HG02970 (cell line): Measurements from ENCODE around the gene GALE.
"Not testable (repeated sequence)": the region's sequence is repeated elsewhere in the genome, so short reads cannot be mapped to it uniquely, and the experiment has no call there.

Experiments
- ATAC-seq: cut with Tn5 transposase; IDR thresholded peaks from one replicate; pipeline ENCODE4 v1.9.1; 2021; ENCODE audit warnings: mild to moderate bottlenecking, moderate library complexity, moderate number of reproducible peaks; ENCODE audit not compliant: unreplicated experiment, low FRiP score

Gene GALE

DNA sequence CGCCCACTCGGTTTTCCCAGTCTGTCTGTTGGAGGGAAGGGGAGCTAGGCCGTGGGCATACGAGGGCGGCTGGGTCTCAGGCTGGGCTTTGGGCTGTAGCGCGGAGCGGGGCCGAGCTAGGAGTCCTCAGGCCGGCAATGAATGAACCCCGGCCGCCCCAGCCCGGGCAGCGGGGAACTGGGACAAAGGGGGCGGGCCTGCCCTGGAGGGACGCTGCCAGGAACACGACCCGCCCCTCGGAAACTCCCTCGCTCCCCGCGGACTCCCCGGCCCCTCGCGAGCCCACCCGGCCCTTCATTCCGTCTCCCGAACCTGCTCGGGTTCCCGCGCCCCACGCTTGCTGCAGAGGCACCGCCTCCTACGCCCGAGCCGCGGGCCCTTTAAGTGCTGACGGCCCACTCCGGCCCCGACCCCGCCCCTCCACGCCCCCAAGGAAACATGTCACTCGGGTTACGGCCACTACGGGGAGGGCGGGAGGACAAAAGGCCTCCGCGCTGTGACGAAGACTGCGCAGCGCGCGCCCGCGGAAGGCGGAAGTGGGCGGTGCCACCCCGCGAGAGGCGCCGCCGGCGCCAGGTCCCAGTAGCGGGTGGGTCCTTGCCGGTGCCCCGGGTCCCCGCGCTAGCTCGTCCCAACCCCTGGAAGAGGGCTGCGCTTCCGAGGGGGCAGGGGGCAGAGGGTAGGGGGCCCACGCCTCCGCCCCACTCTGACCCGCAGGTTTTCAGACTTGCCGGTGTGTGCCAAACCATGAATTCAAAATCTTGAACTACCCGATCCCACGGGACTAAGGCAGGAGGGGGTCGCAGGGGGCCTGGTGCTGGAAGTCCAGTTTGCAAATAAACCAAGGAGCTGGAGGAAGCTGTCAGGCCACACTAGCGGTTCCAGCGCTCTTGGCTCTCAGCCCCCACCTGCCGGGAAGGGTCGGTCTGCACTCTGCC lies at the start of gene GALE:
GALE (minus strand) TSS at position 355 of the 938 bp plus-strand sequence. CDS start 1,747 bp downstream, outside the sequence.
- peak; percentile 75 for ATAC-seq

DNA sequence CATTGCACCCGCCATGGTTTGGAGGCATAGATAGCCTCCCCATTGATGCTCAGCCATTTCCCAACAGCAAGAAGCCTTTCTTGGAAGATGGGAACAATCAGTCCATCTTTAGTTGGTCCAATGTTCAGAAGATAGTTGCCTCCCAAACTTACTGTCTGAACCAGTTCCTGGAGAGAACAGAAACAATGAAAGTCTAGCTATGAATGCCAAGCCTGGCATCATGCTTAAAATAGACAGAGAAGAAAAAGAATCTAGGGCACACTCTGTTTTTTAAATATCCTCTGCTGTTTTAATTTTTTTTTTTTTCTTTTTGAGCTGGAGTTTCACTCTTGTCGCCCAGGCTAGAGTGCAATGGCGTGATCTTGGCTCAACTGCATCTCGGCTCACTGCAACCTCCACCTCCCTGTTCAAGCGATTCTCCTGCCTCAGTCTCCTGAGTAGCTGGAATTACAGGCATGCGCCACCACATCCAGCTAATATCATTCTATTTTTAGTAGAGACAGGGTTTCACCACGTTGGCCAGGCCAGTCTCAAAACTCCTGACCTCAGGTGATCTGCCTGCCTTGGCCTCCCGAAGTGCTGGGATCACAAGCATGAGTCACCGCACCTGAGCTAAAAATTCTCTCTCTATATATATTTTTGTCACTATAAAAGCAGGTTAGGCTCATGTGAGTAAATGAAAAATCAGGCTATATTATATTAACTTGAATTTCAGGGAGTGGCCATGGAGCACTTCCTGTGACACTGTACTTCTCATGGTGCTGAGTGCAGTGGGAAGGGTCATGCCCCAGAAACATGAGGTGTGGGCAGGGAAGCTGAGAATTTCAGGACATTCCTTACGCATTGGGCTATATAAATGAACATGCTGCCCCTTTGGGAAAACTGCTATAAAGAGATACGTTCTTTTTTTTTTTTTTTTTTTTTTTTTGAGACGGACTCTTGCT lies 48.4 kb upstream of the GALE start:
- ATAC-seq: no peak

DNA sequence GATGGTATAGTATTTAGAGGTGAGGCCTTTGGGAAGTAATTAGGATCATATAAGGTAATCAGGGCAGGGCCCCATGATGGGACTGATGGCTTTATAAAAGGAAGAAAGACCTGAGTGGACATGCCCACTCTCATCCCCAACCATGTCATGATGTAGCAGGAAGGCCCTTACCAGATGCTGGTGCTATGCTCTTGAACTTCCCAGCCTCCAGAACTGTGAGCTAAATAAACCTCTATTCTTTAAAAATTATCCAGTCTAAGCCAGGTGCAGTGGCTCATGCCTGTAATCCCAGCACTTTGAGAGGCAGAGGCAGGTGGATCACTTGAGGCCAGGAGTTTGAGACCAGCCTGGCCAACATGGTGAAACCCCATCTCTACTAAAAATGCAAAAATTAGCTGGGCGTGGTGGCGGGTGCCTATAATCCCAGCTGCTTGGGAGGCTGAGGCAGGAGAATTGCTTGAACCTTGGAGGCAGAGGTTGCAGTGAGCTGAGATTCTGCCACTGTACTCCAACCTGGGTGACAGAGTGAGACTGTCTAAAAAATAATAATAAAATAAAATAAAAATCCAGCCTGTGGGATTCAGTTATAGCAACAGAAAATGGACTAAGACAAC lies 47.0 kb upstream of the GALE start:
- ATAC-seq: not testable (repeated sequence)

DNA sequence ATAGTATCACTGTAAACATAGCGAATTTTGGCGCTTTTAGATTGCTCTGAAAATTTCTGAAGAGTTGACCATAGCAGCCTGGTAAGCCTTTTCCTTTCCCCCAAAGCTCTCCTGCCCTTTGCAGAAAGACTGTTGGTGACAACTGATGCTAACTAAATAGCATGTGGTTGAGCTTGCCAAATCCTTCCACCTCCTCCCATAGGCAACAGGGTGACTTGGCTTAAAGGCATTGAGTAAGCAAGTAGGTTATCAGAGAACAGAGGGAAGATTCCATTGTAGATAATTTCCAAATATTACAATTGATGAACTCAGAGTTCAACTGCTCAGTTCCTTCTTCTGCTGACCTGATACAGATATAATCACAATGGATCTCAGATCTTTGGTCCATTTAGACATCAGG lies 44.6 kb upstream of the GALE start:
- ATAC-seq: no peak

DNA sequence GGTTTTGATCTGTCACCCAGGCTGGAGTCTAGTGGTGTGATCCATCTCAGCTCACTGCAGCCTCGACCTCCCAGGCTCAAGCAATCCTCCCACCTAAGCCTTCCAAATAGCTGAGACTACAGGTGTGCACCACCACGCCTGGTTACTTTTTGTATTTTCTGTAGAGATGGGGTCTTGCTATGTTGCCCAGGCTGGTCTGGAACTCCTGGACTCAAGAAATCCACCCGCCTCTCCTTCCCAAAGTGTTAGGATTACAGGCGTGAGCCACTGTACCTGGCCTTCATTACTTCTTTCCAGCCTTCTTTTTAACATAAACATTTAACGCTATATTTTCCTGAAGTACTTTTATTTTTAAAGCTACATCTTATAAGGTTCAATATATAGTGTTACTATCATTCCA lies 43.1 kb upstream of the GALE start:
- no peak for ATAC-seq

DNA sequence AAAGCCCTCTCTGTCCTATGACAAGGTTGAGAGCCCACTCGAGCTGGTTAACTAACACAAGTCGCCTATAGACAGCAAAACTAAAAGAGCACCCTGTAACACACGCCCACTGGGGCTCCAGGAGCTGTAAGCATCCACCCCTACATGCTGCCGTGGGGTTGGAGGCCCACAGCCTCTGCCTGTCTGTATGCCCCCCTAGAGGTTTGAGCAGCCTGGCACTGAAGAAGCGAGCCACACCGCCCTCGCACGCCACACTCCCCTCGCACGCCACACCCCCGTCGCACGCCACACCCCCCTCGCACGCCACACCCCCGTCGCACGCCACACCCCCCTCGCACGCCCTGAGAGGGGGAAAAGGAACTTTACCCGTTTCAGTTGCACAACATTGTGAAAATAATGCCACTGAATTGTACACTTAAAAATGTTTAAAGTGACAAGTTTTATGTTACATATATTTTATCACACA lies 37.9 kb upstream of the GALE start:
- no peak for ATAC-seq

DNA sequence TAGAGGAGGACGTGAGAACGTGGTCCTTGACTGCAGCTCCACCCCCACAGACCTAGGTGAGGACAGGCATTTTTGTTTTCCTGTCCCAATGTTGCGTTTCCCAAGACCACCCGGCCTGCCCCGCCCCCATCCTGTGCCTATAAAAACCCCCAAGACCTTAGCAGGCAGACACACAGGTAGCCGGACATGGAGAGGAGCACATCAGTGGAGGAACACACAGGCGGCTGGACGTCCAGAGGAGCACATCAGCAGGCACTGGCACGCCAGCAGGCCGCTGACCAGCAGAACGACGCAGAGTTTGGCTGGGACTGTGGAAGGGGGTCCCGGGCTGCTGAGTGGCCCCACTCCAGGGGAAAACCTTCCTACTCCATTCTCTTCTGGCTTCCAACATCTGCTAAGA lies 37.4 kb upstream of the GALE start:
- ATAC-seq: no peak

DNA sequence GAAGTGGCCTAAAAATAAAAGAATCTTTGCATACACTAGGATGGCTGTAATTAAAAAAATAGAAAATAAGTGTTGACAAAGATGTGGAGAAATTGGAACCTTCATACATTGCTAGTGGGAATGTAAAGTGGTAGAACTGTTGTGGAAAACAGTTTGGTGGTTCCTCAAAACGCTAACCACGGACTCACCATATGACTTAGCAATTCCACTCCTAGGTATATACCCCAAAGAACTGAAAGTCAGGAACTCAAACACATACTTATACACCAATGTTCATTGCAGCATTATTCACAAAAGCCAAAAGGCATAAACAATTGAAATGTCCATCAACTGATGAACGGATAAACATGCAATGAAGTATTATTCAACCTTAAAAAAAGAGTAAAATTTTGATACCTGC lies 35.5 kb upstream of the GALE start:
- ATAC-seq: no peak

DNA sequence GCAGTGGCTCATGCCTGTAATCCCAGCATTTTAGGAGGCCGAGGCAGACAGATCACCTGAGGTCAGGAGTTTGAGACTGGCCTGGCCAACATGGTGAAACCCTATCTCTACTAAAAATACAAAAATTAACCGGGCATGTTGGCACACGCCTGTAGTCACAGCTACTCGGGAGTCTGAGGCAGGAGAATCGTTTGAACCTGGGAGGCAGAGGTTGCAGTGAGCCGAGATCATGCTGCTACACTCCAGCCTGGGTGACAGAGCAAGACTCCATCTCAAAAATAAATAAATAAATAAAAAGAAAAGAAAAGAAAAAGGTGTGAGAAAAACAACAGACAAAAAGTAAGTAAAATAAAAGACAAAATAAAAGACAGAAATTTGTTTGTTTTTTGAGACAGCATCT lies 33.6 kb upstream of the GALE start:
- ATAC-seq: not testable (repeated sequence)

DNA sequence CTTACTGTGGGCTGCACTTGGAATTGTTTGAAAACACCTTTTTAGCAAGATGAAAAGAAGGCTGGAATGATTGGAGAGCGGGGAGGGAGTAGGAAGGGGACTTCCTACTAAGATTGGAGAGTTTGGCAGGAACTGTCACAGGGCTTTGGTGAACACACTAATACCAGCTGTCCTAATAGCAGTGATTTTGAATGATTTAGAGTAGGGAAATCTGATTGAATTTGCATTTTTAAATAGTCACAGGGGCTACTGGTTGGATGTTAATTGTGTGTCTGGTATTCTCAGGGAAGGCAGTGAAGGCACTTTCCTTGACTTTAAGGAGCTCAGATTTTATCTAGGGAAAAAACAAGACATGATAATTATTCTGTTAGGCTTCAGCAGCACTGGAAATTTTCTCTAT lies 27.2 kb upstream of the GALE start:
- ATAC-seq: no peak

DNA sequence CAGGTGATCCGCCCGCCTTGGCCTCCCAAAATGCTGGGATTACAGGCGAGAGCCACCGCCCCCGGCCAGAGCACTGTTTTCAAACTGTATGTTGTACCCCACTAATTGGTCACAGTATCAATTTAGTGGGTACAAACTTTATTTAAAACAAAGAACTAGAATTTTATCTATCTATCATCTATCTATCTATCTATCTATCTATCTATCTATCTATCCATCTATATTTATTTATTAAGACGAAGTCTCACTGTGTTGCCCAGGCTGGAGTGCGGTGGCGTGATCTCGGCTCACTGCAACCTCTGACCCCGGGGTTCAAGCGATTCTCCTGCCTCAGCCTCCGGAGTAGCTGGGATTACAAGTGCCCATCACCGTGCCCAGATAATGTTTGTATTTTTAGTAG lies 26.0 kb upstream of the GALE start:
- ATAC-seq: not testable (repeated sequence)

DNA sequence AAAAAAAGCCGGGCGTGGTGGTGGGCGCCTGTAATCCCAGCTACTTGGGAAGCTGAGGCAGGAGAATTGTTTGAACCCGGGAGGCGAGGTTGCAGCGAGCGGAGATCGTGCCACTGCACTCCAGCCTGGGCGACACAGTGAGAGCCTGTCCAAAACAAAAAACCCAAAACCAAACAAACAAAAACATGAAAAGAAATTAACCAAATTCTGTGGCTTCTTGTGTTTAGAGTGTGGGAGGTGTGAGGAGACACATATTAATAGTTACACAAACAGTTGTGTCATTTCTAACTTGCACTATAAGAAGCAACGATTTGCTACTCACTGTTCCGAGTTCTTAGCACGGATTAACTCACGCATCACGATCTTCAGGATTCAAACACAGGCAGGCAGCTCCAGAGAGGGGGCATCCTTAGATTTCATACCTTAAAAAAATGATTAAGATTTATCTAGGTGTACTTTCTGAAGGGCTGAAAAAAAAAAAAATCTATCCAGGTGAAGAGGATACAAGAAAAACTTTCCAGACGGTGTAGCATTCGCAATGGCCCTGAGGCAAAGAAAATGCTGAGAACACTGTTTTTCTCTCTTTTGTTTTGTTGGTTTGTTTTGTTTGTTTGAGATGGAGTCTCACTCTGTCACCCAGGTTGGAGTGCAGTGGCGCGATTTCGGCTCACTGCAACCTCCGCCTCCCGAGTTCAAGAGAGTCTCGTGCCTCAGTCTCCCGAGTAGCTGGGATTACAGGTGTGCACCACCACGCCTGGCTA lies 25.4 kb upstream of the GALE start:
- no peak for ATAC-seq

DNA sequence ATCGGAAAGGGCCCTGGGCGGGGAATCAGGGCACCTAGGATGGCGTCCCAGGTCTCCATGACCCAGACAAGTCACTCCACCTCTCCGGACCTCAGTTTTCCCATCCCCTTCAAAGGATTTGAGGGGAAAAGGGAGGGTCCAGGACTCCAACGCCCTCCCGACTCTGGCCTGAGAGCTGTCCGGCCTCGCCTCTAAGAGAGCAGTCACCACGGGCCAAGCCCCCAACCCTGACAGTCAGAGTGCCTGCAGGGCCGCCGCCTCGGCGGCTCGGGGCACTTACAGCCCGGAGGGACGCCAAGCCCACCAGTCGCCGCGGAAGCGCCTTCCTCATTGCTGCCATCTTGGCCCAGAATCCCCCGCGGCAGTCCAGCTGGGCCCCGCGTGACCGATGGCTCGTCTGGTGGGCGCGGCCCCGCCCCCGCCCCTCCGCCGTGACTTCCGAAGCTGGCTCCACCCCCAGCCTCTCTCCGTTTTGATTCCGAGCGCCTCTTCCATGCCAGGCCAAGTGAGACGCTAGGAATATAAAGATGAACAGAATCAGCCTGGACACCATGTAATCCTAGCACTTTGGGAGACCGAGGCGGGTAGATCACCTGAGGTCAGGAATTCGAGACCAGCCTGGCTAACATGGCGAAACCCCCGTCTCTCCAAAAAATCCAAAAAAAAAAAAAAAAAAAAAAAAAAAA lies 24.7 kb upstream of the GALE start, which contains the start of gene HMGCL:
HMGCL (minus strand) TSS at position 354 of the 686 bp plus-strand sequence; CDS start at position 340, 14 bp downstream.
- peak; percentile 81 for ATAC-seq

DNA sequence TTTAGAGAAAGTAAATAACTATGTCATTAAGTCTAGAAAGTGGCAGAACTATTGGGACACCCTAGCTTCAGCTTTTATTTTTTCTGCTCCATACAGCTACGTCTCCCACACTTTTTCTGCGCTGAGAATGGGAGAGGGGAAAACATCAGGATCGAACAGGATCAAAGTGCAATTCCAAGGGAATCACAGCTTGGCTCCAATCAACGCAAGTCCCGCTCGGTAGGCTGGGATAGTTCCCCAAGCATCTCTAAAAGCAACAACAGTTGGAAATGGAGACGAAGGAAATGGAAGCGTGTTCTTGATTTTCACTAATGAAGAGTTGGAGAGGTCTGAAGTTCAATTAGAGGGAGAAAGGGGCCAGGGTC lies 24.1 kb upstream of the GALE start:
- no peak for ATAC-seq

DNA sequence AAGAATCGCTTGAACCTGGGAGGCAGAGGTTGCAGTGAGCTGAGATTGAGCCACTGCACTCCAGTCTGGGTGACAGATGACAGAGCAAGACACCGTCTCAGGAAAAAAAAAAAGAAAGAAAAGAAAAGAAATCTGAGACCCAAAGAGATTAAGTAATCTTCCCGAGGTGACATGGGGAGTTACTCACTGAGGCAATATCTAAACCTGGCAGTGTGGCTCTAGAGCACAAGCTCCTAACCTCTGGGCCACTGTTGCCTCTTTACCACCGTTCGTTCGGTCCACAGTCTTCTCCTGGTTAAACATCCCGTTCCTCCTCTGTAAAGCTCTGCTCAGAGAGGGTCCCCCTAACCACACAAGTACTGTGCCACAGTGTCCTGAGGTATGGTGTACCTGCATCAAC lies 23.2 kb upstream of the GALE start:
- ATAC-seq: no peak

DNA sequence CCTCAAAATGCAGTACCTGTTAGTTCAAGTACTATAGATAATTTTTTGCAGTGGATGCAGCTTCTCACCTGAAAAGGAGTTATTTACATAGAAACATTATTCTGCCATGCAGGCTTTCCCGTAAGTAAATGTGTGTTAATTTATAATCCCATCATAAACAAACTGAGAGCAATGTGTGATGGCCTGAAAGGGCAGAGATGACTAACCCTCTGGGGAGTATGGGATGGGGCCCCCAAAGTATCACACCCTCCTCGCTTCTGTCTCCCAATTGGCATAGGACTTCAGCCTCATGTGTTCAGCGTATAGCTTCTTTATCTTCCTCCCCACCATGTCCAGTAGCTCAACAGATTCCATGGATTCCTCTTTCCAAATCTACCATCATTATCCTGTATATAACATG lies 17.1 kb upstream of the GALE start:
- no peak for ATAC-seq

DNA sequence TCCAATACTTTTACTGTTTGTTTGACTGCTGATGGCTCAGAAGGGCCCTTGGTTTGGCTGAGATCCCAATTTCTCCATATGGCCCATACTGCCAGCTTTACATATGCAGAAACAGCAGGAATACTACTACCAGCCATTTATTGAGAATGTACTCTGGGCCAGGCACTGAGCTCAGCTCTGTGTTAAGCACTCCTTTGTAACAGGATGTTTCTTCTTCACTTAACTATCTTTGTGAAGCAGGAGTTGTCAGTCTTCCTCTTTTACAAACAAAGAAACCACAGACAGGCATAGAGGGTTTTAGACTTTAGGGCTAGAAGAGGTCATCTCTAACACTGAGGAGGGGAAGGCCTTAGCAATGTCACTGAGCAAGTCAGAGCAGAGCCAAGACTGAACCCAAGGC lies 16.4 kb upstream of the GALE start:
- ATAC-seq: no peak

DNA sequence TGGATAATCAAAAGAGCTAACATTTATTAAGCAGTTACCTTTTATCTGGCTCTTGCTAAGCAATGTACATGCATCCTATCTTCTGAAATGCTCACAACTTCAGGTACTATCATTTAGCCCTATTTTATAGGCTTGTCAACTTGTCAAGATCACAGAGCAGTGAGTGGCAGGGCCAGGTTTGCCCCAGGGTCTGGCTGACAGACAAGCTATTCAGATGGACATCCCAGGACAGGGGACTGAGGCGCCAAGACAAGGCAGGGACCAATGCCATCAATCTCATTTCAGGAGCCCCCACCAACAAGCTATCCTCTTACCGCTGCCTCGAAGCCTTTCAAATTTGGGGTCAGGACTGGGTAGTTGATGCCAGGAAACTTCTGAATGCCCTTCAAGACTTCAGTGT lies 15.8 kb upstream of the GALE start:
- no peak for ATAC-seq

DNA sequence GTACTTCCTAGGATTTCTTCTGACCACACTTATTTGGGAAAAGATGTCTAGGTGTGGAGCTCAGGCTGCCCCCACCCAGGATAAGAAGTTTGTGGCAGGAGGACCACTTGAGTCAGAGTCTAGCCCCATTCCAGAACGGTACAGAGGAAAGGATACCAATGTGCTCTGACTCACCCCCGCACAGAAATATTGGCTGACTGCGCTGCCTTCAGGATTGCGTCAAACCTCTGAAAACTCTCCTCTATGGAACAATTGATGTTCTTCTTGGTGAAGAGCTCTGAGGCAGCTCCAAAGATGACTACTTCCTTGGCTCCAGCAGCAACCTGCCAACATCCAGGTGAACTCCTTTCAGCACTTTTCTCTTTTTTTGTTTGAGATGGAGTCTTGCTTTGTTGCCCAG lies 13.5 kb upstream of the GALE start:
- no peak for ATAC-seq
